ENCODE results near the gene GET4.

DNA sequence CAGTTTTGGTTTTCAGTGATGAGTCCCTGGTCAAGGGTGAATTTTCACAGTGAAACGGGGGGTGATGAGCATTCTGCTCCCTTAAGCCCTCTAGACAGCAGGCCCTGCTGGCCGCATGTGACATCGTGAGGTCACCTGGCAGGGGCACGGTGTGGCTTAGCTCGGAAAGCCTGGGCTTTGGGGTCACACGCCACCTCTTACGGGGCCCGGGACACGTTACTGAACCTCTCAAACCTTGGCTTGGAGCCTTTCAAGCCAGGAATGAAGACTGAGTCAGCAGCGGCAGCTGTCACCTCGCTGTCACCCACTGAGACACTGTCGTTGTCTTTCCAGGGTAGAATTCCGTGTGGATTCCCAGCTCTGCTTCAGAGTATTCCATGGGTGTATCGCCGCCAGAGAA lies 4.1 kb downstream of the GET4 start:
- TF ChIP-seq CTCF (IDR thresholded peaks at IDR 0.05) (no peak), POLR2A (IDR thresholded peaks at IDR 0.05) (no peak)
